Glutamatergic neuron (in vitro differentiated cells): ENCODE data around the gene CTBP1. TPM values are rescaled to one million over a fixed set of nuclear protein-coding genes. Genes with fewer than 3 reads are reported as not detected.

Source experiments
- DNase-seq: peaks from one replicate; pipeline ENCODE4 v3.0.0; 2022
- H3K27ac Mint-ChIP-seq: one replicate; pipeline ENCODE4 v1.8.0; 2020; ENCODE audit warnings: mild to moderate bottlenecking, mixed read lengths, inconsistent platforms; ENCODE audit not compliant: unreplicated experiment
- H3K27me3 Mint-ChIP-seq: one replicate; pipeline ENCODE4 v1.8.0; 2020; ENCODE audit warnings: mild to moderate bottlenecking, moderate library complexity, mixed read lengths, inconsistent platforms; ENCODE audit not compliant: unreplicated experiment
- H3K36me3 Mint-ChIP-seq: one replicate; pipeline ENCODE4 v1.8.0; 2020; ENCODE audit warnings: mild to moderate bottlenecking, mixed read lengths, inconsistent platforms; ENCODE audit not compliant: unreplicated experiment
- H3K4me1 Mint-ChIP-seq: one replicate; pipeline ENCODE4 v1.8.0; 2020; ENCODE audit warnings: mild to moderate bottlenecking, low read depth, mixed read lengths, inconsistent platforms; ENCODE audit not compliant: unreplicated experiment
- H3K4me3 Mint-ChIP-seq: one replicate; pipeline ENCODE4 v1.8.0; 2020; ENCODE audit warnings: mild to moderate bottlenecking, mixed read lengths, inconsistent platforms; ENCODE audit not compliant: unreplicated experiment
- H3K9me3 Mint-ChIP-seq: one replicate; pipeline ENCODE4 v1.8.0; 2020; ENCODE audit warnings: mild to moderate bottlenecking, moderate library complexity, mixed read lengths, inconsistent platforms; ENCODE audit not compliant: unreplicated experiment
- total RNA-seq: library from RNA; stranded (reverse); fragmentation: NEBNext Ultra II Directional; extraction: Animal tissue kit (Norgen Biotek cat#: 25700); gene quantifications from one replicate; pipeline ENCODE4 v1.2.1, GENCODE V29; 2021; ENCODE audit not compliant: unreplicated experiment
- TF ChIP-seq, protein P1 (sequence below): fragments of 200-600 bp; sonication (generic); IDR thresholded peaks from one replicate; pipeline ENCODE4 v1.5.0; 2021; ENCODE audit not compliant: partially characterized antibody, unreplicated experiment

The CTBP1 gene
- total RNA-seq, 1 donor from 2014 or later, result 302 TPM

DNA sequence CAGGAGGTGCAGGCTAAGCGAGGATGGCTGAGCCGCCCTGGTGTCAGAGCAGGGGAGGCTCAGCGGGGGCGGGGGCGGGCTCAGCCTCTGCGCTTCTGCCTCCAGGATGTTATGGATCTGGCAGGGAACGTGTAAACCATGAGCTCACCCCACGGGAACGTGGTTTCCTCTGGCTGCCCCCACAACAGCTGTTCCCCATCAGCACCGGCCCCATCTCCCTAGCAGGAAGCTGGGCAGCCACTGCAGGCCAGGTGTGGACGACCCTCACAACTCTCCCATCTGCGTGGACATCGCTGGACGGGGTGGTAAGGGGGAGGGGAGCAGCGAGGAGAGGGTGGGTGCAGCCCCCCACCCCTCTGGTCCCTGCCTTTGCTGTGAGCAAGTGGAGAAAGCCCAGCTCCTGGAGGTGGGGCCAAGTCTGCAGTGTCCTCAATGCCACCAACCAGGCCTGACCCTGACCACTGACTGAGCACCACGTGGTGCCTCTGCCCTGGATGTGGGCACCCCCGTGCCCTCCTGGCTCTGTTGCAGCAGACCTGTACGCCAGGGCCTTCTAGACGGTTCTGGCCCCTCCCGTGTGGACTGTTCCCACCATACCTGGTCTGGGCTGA is 48.4 kb downstream of the CTBP1 start:
- Mint-ChIP-seq H3K36me3 (no peaks in the 10 kb centered on the region), H3K4me3 (no peak overlapping the region), H3K4me1 (peaks cover 28% of the 10 kb centered on the region), H3K27ac (no peak overlapping the region), H3K9me3 (peaks cover 14% of the 10 kb centered on the region), H3K27me3 (peaks cover 11% of the 10 kb centered on the region)
- DNase-seq, result no peak
- TF ChIP-seq, protein P1, sequence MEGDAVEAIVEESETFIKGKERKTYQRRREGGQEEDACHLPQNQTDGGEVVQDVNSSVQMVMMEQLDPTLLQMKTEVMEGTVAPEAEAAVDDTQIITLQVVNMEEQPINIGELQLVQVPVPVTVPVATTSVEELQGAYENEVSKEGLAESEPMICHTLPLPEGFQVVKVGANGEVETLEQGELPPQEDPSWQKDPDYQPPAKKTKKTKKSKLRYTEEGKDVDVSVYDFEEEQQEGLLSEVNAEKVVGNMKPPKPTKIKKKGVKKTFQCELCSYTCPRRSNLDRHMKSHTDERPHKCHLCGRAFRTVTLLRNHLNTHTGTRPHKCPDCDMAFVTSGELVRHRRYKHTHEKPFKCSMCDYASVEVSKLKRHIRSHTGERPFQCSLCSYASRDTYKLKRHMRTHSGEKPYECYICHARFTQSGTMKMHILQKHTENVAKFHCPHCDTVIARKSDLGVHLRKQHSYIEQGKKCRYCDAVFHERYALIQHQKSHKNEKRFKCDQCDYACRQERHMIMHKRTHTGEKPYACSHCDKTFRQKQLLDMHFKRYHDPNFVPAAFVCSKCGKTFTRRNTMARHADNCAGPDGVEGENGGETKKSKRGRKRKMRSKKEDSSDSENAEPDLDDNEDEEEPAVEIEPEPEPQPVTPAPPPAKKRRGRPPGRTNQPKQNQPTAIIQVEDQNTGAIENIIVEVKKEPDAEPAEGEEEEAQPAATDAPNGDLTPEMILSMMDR, result no peak

DNA sequence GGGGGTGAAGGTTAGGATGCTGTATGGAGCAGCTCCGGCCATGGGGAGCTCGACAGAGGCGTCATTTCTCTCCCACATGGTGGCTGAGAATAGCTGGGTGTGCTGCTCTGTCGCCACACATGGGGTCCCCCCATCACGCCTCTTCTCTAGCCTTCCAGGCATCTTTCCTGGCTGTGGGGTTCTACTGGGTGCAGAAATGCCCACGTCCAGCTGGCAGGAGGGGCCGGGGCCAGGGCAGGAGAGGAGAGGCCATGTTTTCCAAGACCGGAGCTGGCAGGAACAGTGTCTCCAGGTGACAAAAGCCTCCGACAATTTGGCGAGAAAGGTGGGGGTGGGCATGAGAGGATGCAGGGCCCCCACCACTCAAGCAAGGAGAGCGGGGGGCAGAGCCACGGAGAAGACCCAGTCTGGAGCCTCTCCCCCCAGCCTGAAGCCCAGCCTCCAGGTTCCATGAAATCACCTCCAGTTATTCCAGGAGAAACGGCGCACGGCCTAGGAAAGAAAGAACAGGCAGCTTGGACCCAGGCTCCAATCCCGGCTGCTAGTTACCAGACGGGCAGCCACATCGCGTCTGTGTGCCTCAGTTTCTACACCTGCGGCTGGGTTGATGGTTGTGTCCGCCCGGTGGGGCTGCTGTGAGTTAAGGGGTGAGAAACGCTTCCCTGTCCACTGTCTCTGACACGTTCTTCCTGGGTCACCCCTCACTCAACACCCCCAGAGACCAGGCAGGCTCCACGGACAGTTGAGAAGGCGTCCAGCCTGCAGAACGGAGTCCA is 49.2 kb downstream of the CTBP1 start:
- no peak for DNase-seq
- Mint-ChIP-seq H3K27ac (no peak overlapping the region), H3K9me3 (peaks cover 13% of the 10 kb centered on the region), H3K27me3 (peaks cover 9% of the 10 kb centered on the region), H3K4me3 (peak overlapping the region; percentile 43), H3K36me3 (no peaks in the 10 kb centered on the region), H3K4me1 (peaks cover 25% of the 10 kb centered on the region)
- TF ChIP-seq, protein P1, result no peak

DNA sequence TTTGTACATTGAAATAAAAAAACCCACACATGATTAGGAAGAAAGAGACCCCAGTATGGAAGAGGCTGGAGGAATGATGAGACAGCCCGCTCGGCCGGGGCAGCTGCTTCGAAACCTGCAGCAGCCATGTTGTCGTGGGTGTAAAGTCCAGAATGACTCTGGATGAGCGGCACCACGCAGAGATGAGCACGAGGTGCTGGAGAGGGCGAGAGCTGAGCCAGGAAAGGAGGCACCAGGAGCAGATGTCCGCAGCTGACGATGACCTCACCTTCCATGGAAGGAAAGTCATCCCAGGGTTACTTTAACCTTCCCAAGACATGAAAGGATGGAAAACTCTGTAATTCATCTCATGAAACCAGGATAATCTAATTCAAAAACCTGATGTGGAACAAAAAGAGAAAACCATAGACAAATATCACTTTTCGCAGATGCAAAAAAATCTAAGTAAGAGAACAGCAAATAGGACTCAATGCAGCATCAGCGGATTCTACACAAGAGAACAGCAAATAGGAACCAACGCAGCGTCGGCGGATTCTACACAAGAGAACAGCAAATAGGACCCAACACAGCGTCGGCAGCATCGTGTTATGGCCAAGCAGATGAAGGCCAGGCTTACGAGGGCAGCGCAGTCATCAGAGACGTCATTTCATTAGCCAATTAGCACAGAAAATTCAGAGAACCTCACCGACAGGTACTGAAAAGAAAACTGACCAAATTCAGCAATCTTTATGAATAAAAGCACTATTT is 50.7 kb downstream of the CTBP1 start:
- H3K27me3 Mint-ChIP-seq, result peaks cover 6% of the 10 kb centered on the region
- peak overlapping the region; percentile 59 for H3K4me3 Mint-ChIP-seq
- DNase-seq, result peak; percentile 50
- peaks cover 10% of the 10 kb centered on the region for H3K9me3 Mint-ChIP-seq
- peaks cover 21% of the 10 kb centered on the region for H3K4me1 Mint-ChIP-seq
- H3K36me3 Mint-ChIP-seq, result no peaks in the 10 kb centered on the region
- peak overlapping the region; percentile 60 for H3K27ac Mint-ChIP-seq
- TF ChIP-seq, protein P1, result no peak

DNA sequence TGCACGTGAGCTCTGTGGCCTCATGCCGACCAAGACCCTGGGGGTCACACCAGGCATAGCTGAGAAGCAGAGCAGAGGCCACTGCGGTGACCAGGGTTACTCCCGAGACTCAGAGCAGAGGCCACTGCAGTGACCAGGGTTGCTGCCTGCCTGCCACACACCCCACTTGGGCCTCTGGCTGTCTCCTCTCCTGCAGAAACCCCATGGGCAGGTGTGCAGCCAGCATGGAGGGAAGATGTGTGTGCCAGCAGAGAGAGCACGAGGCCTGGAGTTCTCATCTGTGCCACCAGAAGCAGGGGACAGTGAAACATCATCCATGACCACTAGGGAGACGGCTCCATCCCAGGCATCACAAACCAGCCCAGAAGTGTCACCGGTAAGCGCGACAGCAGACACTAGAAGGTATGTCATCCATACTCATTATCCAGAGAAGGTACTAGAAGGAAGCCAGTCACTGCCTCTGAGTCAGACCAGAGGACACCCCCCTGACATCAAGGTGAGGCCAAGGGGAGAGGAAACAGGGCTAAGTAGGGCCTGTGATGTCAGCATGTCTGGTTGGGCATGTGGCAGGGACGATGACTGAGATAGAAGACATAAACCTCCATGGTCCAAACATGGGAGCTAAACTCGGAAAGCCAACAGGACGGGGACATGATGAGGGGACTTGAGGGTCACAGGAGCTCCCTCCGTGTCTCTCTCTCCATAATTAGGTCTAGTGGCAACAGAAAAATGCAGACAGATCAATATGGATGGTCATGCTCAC is 52.3 kb downstream of the CTBP1 start:
- TF ChIP-seq, protein P1, result no peak
- H3K4me3 Mint-ChIP-seq, result peak overlapping the region; percentile 52
- H3K27ac Mint-ChIP-seq, result peak overlapping the region; percentile 30
- peaks cover 6% of the 10 kb centered on the region for H3K27me3 Mint-ChIP-seq
- DNase-seq, result no peak
- peaks cover 10% of the 10 kb centered on the region for H3K9me3 Mint-ChIP-seq
- peaks cover 16% of the 10 kb centered on the region for H3K4me1 Mint-ChIP-seq
- no peaks in the 10 kb centered on the region for H3K36me3 Mint-ChIP-seq
